CD4-positive, alpha-beta T cell treated with Interleukin-21 for 1 hour (primary cell): ENCODE data around the gene DVL1.

Experiments
- DNase-seq: peaks from one replicate; pipeline ENCODE4 v3.0.0-alpha.2; 2020

The DVL1 gene

GRCh38 chr1:1294250-1294890 lies 54.8 kb downstream of the DVL1 start:
- DNase-seq, result no peak

- no peak for DNase-seq
These were observed 55.7 kb downstream of the DVL1 start for GRCh38 chr1:1293263-1294249.

- DNase-seq, result no peak
These were observed 56.4 kb downstream of the DVL1 start for GRCh38 chr1:1292851-1293250.

- no peak for DNase-seq
These were observed 56.8 kb downstream of the DVL1 start for GRCh38 chr1:1292442-1292779.

- DNase-seq, result peak; percentile 74
These were observed 57.4 kb downstream of the DVL1 start for GRCh38 chr1:1291548-1292441.

- DNase-seq, result no peak
These were observed 58.1 kb downstream of the DVL1 start for GRCh38 chr1:1291023-1291528.

- peak; percentile 77 for DNase-seq
These were observed 58.9 kb downstream of the DVL1 start for GRCh38 chr1:1290238-1290731.

GRCh38 chr1:1287288-1288110 lies 61.7 kb downstream of the DVL1 start:
- DNase-seq, result no peak

GRCh38 chr1:1286313-1287261 lies 62.6 kb downstream of the DVL1 start:
- no peak for DNase-seq

GRCh38 chr1:1285611-1286311 lies 63.5 kb downstream of the DVL1 start:
- DNase-seq, result no peak
